SJSA1 (cell line): ENCODE measurements around the gene FLRT1. TPM values are rescaled to one million over a fixed set of nuclear protein-coding genes. Genes with fewer than 3 reads are reported as not detected.

Experiments used
- DNase-seq, 2 experiments: peaks; one replicate each; pipeline ENCODE4 v3.0.0-alpha.2; 2015 to 2020; ENCODE audit warnings: low spot score in 2 of 2, low read depth in 1 of 2
- H3K27ac ChIP-seq: fragments of 250-450 bp; sonication (Bioruptor Pico); 2 replicates; pipeline ENCODE4 v1.5.1; 2020; ENCODE audit warnings: mild to moderate bottlenecking, moderate library complexity
- H3K27me3 ChIP-seq: fragments of 250-450 bp; sonication (Bioruptor Pico); replicated peaks from 2 replicates; pipeline ENCODE4 v1.5.1; 2020; ENCODE audit warnings: mild to moderate bottlenecking, moderate library complexity
- H3K36me3 ChIP-seq: fragments of 250-450 bp; sonication (Bioruptor Pico); 2 replicates; pipeline ENCODE4 v1.5.1; 2020; ENCODE audit warnings: mild to moderate bottlenecking
- H3K4me1 ChIP-seq: fragments of 250-450 bp; sonication (Bioruptor Pico); replicated peaks from 2 replicates; pipeline ENCODE4 v1.6.1; 2021; ENCODE audit warnings: mild to moderate bottlenecking
- H3K4me3 ChIP-seq: fragments of 250-450 bp; sonication (Bioruptor Pico); 2 replicates; pipeline ENCODE4 v1.5.1; 2020; ENCODE audit warnings: mild to moderate bottlenecking
- H3K9me3 ChIP-seq: fragments of 250-450 bp; sonication (Bioruptor Pico); replicated peaks from 2 replicates; pipeline ENCODE4 v1.5.1; 2020; ENCODE audit warnings: mild to moderate bottlenecking
- total RNA-seq: library from RNA; depleted of rRNA; stranded (reverse); fragments of >200 nt; shearing (Covaris generic); gene quantifications from 2 replicates; pipeline ENCODE4 v1.2.3, GENCODE V29; 2014; rRNA removed

Gene FLRT1
- total RNA-seq, 1 experiment from 2014 or later, result 0.18 TPM

DNA sequence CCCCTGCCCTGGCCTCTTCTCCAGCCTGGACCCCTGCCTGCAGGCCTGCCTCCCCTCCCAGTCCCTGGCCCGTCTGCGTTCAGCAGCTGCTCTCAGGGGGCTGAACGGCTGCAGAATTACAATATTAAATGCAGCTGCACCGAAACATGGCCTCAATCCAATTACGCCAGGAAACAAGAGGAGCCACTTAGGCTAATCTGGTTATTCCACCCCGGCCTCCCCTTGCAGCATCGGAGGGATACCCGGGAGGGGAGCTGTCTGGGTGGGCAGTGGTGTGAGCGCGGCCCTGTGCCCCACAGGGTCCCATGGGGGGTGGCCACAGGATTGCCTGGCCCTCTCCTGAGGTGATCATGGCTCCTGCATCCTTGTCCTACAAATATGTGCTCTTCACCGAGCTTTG lies 42.6 kb downstream of the FLRT1 start:
- DNase-seq, result no peak
- Histone ChIP-seq H3K4me3 (no peak overlapping the region), H3K4me1 (peaks cover 2% of the 10 kb centered on the region; the same call in 1 of the 2 replicates), H3K9me3 (no peaks in the 10 kb centered on the region), H3K36me3 (no peaks in the 10 kb centered on the region), H3K27me3 (no peaks in the 10 kb centered on the region; the same call in 1 of the 2 replicates), H3K27ac (no peak overlapping the region)

DNA sequence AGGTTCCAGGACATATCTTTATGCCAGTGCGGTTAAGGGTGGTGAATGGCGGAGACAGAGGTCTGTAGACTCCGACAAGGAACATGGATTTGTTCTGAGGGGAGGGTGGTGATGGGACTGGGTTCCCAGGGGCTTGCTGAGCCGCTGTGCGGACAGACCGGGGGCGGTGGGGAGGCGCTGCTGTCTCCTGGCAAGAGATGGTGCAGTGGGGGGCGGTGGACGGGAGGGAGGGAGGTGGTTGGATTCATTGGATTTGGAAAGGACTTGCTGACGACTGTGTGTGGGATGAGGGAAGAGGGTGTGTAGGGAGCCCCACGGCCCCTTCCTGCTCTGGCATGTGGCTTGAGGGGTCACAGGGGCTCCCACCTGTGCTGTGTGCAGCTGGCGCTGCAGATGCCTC lies 43.2 kb downstream of the FLRT1 start:
- DNase-seq, result no peak
- Histone ChIP-seq H3K9me3 (no peaks in the 10 kb centered on the region), H3K27ac (no peak overlapping the region), H3K36me3 (no peaks in the 10 kb centered on the region), H3K27me3 (no peaks in the 10 kb centered on the region; the same call in 1 of the 2 replicates), H3K4me1 (peaks cover 8% of the 10 kb centered on the region), H3K4me3 (no peak overlapping the region)

GRCh38 chr11:64080390-64080789 lies 44.7 kb downstream of the FLRT1 start:
- H3K27ac ChIP-seq, result no peak overlapping the region
- no peaks in the 10 kb centered on the region for H3K27me3 ChIP-seq
- no peaks in the 10 kb centered on the region for H3K36me3 ChIP-seq
- peaks cover 12% of the 10 kb centered on the region for H3K4me1 ChIP-seq
- H3K9me3 ChIP-seq, result no peaks in the 10 kb centered on the region
- H3K4me3 ChIP-seq, result no peak overlapping the region
- DNase-seq, result no peak

DNA sequence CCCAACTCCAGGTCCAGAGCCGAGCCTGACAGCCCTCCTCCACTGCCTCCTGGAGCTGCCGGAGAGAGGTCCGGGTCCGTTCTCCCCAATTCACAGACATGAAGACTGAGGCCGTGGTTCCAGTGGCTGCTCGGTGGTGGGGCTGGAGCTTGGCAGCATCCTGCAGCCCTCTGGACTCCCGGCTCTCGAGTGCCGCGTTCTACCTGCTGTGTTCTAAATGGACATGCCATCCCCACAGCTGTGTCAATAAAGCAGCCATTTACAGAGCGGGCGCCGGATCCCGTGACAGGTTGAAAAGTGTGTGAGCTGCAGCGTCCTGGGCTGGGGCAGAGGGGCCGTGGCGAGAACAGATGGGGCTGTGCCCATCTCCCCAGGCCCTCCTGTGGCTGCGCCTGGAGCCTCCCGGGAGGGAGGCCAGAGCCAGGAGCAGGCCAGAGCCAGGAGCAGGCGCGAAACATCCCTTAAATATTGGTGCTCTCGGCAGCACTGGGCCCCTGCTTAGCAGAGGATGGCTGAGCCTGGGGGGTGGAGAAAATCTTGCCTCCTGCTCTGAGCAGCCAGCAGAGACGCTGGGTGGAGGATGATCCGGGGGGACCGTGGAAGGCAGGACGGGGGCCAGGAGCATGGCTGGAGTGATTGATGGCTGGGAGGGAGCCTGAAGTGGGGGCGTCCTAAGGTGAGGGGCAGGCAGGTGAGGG lies 46.2 kb downstream of the FLRT1 start:
- H3K9me3 ChIP-seq, result no peaks in the 10 kb centered on the region
- H3K27ac ChIP-seq, result no peak overlapping the region
- no peak for DNase-seq
- H3K4me3 ChIP-seq, result no peak overlapping the region
- no peaks in the 10 kb centered on the region for H3K27me3 ChIP-seq
- H3K4me1 ChIP-seq, result peaks cover 12% of the 10 kb centered on the region
- H3K36me3 ChIP-seq, result no peaks in the 10 kb centered on the region

DNA sequence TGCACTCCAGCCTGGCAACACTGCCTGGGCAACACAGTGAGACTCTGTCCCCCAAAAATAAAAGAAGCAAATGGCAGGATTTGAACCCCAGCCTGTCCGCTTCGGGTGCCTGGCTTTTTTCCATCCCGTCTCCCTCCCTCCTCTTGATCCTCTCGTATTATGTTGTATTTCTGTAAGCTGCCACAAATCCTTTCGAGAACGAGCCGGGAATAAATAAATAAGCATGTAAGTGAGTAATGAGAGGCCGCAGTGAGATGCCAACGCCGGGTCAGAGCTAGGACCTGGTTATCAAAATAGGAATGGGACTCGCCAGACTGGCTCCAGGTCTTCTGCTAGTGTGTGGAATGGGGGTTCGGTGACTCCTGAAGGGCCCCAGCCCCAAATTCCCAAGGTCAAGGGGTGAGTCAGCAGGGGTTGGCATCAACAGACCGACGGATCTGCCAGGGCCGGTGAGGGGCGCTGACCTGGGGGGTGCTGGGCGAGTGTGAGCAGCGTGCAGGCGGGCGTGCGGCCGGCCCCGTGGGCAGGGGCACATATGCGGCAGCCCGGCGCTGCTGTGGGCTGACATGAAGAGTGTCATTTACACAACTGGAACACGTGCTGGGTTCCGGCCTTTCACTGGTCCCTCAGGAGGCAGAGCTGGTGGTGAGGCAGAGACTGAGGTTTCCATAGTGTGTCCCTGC lies 47.8 kb downstream of the FLRT1 start:
- Histone ChIP-seq H3K36me3 (no peaks in the 10 kb centered on the region), H3K27ac (no peak overlapping the region), H3K27me3 (no peaks in the 10 kb centered on the region), H3K9me3 (no peaks in the 10 kb centered on the region), H3K4me3 (no peak overlapping the region), H3K4me1 (peaks cover 12% of the 10 kb centered on the region)
- no peak for DNase-seq

DNA sequence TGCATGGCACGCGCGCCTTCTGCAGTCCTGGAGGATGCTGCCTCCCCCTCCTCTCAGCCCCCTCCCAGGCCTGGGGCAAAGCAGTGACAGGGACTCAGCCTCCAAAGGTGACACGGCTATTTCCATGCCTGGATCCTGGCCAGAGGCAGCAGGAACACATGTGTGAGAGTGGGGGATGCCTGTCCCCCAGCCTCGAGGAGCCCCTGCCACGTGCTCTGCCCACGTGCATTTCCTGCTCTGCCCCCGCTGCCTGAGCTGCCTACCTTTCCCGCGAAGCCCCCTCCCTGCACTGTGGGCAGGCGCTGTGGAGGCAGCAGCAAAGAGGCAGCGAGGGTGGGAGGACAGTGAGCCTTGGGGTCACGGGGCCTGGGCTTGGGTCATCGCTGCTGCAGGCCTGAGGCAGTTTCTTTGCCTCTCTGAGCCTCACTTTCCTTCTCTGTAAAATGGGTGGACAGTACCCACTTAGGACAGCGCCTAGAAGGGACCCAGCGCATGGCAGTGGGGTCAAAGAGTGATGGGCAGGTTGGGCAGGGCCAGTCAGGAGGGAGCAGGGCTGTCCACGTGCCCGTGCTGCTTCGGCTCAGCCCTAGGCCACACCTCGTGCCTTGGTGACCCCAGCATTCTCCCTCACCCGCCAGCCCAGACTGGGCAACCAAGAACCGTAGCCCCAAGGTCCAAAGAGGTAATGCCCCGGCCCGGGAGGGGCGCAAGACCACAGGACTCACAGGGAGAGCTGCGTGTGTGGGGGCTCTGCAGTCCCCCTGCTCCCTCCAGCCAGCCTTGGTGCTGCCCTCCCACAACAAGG lies 48.6 kb downstream of the FLRT1 start:
- H3K4me3 ChIP-seq, result no peak overlapping the region
- no peak for DNase-seq
- H3K36me3 ChIP-seq, result no peaks in the 10 kb centered on the region
- no peaks in the 10 kb centered on the region for H3K9me3 ChIP-seq
- H3K27ac ChIP-seq, result no peak overlapping the region
- no peaks in the 10 kb centered on the region for H3K27me3 ChIP-seq
- H3K4me1 ChIP-seq, result peaks cover 13% of the 10 kb centered on the region

DNA sequence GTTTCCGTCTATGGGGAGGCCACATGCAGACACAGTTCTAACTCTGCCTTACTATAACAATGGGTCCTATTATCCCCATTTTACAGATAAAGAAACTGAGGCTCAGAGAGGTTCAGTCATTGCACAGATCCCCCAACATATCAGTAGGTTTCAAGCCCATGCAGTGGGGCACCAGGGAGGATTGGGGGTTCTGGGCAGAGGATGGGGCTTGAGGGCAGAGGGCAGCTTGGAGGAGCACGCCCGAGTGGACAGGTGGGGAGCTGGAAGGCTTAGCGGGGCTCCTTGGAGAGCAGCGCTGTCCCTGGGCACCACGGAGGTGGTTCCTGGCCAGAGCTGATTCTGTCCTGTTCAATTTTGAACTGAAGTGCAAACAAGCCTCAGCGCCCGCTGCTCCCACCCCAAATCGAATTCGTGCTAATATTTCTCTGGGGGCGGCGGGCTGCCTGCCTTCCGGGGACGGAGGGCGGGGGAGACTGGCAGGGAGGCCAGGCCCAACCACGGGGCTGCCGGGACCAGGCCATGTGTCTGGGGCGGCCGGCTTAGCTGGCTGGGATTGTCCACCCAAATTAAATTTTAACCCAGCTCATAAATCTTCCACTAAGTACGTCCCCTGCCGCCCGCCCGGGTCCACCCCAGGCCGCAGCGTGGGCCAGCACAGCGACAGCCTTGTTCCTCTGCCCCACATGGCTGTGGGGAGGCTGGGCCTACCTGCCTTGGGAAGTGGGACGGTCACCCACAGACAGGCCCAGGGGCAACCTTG lies 49.4 kb downstream of the FLRT1 start:
- no peak for DNase-seq
- no peaks in the 10 kb centered on the region for H3K27me3 ChIP-seq
- H3K36me3 ChIP-seq, result no peaks in the 10 kb centered on the region
- H3K4me1 ChIP-seq, result peaks cover 21% of the 10 kb centered on the region
- H3K27ac ChIP-seq, result no peak overlapping the region
- H3K9me3 ChIP-seq, result no peaks in the 10 kb centered on the region
- no peak overlapping the region for H3K4me3 ChIP-seq

Other genes with a start within 250 kb of the FLRT1 start
- gene SPINDOC, start 222.5 kb upstream of the FLRT1 start, total RNA-seq, result 89.3 and 95.5 TPM in 2 replicates
- gene MARK2, start 196.8 kb upstream of the FLRT1 start, total RNA-seq, result 23.1 and 29.6 TPM in 2 replicates
- gene RCOR2, start 118.8 kb upstream of the FLRT1 start, total RNA-seq, result 1.5 and 1.6 TPM in 2 replicates
- gene NAA40, start 96.9 kb upstream of the FLRT1 start, total RNA-seq, result 21.4 and 39.9 TPM in 2 replicates
- 1,062 and 2,110 TPM in 2 replicates for gene COX8A, start 61.3 kb upstream of the FLRT1 start, total RNA-seq
- 35.6 and 69.7 TPM in 2 replicates for gene OTUB1, start 49.5 kb upstream of the FLRT1 start, total RNA-seq
- 17.6 and 22.6 TPM in 2 replicates for gene MACROD1, start 130.2 kb downstream of the FLRT1 start, total RNA-seq
- 402 and 488 TPM in 2 replicates for gene STIP1, start 150.2 kb downstream of the FLRT1 start, total RNA-seq
- 0.84 TPM in 1 of 2 replicates, not detected in the other for gene FERMT3, start 170.8 kb downstream of the FLRT1 start, total RNA-seq
- 49.4 and 50.2 TPM in 2 replicates for gene TRPT1, start 190.3 kb downstream of the FLRT1 start, total RNA-seq
- 81.5 and 152 TPM in 2 replicates for gene NUDT22, start 190.3 kb downstream of the FLRT1 start, total RNA-seq
- 2.7 and 11.9 TPM in 2 replicates for gene DNAJC4, start 194.6 kb downstream of the FLRT1 start, total RNA-seq
- 13.0 and 17.2 TPM in 2 replicates for gene VEGFB, start 198.7 kb downstream of the FLRT1 start, total RNA-seq
- gene FKBP2, start 205.2 kb downstream of the FLRT1 start, total RNA-seq, result 73.4 and 228 TPM in 2 replicates
- gene PPP1R14B, start 211.0 kb downstream of the FLRT1 start, total RNA-seq, result 467 and 505 TPM in 2 replicates
- 34.3 and 51.5 TPM in 2 replicates for gene PLCB3, start 215.6 kb downstream of the FLRT1 start, total RNA-seq
- gene BAD, start 248.7 kb downstream of the FLRT1 start, total RNA-seq, result 154 and 158 TPM in 2 replicates
- 25.4 and 46.6 TPM in 2 replicates for gene GPR137, start 249.9 kb downstream of the FLRT1 start, total RNA-seq